Sigmoid colon (tissue), 4 donors: Measurements from ENCODE around the gene DPCD.

Experiments used
- CTCF ChIP-seq, 4 experiments: fragments of 450-650 bp in 3 of 4; fragments of 200-600 bp in 1 of 4; IDR thresholded peaks; one replicate each; pipeline ENCODE4 v1.5.1; 2016 to 2019; ENCODE audit warnings: antibody characterized with exemption in 4 of 4, mild to moderate bottlenecking in 3 of 4, moderate library complexity in 2 of 4
- POLR2A ChIP-seq, 2 donors: fragments of 450-650 bp; IDR thresholded peaks; one replicate each; pipeline ENCODE4 v1.6.1; 2016; ENCODE audit warnings: antibody characterized with exemption in 2 of 2, mild to moderate bottlenecking in 2 of 2, moderate library complexity in 2 of 2
- POLR2AphosphoS5 ChIP-seq, 4 donors: sonication (generic); formaldehyde crosslinking; IDR thresholded peaks; one replicate each; pipeline ENCODE4 v1.6.1; 2017; ENCODE audit warnings: antibody characterized with exemption in 4 of 4

GRCh38 chr10:101575580-101576210 is 12.4 kb upstream of the DPCD start:
- no peak for TF ChIP-seq CTCF (IDR thresholded peaks at IDR 0.05)
- no peak for TF ChIP-seq POLR2AphosphoS5 (IDR thresholded peaks at IDR 0.05)
- no peak for TF ChIP-seq POLR2A (IDR thresholded peaks at IDR 0.05)
